Upper lobe of left lung (tissue), 4 donors: Measurements from ENCODE around the gene GRK1.

Experiments
- POLR2A ChIP-seq, 4 donors: fragments of 450-650 bp; IDR thresholded peaks; one replicate each; pipeline ENCODE4 v1.5.1; 2016 to 2017; ENCODE audit warnings: antibody characterized with exemption in 4 of 4, mild to moderate bottlenecking in 2 of 4
- TF ChIP-seq, protein P1 (sequence below), 6 experiments: fragments of 450-650 bp in 4 of 6; fragments of 200-600 bp in 2 of 6; sonication (generic) in 2 of 6; IDR thresholded peaks; one replicate each; pipeline ENCODE4 v1.5.1; 2016 to 2019; ENCODE audit warnings: antibody characterized with exemption in 6 of 6

DNA sequence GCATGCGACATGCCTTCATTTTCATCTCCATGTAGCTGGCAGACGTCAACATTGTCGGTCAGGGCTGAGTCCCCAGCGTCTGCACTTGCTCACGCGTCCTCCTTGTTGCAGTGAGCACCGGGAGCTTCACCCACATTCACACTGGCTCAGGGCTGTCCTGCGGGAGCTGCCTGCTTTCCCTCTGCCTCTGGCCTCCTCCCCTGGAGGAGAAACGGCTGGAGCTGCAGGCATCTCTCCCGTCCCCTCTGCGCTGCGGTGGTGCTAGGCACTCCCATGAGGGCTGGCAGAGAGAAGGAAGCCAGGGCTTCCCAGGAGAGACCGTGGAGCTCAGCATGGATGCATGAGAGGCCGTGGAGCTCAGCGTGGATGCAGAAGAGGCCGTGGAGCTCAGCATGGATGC is 73.6 kb downstream of the GRK1 start:
- TF ChIP-seq, protein P1, sequence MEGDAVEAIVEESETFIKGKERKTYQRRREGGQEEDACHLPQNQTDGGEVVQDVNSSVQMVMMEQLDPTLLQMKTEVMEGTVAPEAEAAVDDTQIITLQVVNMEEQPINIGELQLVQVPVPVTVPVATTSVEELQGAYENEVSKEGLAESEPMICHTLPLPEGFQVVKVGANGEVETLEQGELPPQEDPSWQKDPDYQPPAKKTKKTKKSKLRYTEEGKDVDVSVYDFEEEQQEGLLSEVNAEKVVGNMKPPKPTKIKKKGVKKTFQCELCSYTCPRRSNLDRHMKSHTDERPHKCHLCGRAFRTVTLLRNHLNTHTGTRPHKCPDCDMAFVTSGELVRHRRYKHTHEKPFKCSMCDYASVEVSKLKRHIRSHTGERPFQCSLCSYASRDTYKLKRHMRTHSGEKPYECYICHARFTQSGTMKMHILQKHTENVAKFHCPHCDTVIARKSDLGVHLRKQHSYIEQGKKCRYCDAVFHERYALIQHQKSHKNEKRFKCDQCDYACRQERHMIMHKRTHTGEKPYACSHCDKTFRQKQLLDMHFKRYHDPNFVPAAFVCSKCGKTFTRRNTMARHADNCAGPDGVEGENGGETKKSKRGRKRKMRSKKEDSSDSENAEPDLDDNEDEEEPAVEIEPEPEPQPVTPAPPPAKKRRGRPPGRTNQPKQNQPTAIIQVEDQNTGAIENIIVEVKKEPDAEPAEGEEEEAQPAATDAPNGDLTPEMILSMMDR (IDR thresholded peaks at IDR 0.05), result no peak
- TF ChIP-seq POLR2A (IDR thresholded peaks at IDR 0.05), result no peak
